ENCODE measurements around the gene COL2A1.

COL2A1 gene

DNA sequence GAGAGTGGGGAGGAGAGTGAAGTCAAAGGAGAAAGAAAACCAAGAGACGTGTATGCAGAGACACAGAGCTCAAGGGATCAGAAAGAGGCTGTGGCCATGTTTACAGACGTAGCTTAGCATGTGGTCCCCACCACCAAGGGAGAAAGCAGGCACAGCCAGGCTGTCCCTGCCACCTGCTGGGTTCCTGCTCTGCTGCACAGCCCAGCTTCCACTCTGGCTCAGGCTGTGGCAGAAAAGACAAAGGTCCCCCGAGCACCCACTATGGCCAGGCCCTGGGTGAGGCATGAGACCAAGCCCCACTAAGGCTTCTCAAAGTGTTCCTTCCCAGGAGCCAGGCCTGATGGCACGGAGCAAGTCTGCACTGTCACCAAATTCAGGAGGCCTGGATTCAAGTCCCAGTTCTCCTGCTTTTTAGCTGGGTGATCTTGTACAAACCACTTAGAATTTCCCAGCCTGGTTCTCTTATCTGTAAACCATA, 25.9 kb upstream of the COL2A1 start:
- DNase-seq (ENCODE audit: low spot score): no peak

DNA sequence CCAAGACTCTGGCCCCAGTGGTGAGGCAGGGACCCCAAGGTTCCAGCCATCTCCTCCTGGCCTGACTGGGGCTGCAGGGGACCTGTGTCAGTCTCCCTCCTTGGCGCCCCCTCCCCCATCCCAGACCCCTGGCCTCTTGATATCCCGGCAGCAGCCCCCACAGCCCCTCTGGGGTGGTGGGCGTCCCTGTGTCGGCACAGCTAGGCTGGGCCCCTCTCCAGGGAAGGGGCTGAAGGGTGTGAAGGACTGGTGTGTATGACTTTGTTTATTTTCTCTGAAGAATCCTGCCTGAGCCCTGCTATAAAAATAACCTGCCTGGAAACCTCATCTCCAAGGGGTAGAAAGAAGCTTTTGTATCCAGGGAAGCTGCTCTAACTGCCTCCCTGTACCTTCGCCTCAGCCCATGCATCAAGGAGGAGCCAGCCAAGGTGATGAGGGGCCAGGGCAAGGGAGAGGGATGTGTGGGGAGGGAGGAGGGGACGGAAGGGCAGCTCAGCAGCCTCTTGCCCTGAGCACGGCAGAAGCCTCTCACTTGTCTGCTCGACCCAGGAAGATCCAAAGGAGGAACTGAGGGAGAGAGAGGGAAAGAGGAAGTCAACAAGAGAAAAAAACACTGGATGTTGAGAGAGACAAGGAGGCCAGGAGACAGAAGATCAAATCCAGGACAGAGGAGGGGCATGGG, 25.4 kb upstream of the COL2A1 start:
- no peak for DNase-seq (ENCODE audit: low spot score)

DNA sequence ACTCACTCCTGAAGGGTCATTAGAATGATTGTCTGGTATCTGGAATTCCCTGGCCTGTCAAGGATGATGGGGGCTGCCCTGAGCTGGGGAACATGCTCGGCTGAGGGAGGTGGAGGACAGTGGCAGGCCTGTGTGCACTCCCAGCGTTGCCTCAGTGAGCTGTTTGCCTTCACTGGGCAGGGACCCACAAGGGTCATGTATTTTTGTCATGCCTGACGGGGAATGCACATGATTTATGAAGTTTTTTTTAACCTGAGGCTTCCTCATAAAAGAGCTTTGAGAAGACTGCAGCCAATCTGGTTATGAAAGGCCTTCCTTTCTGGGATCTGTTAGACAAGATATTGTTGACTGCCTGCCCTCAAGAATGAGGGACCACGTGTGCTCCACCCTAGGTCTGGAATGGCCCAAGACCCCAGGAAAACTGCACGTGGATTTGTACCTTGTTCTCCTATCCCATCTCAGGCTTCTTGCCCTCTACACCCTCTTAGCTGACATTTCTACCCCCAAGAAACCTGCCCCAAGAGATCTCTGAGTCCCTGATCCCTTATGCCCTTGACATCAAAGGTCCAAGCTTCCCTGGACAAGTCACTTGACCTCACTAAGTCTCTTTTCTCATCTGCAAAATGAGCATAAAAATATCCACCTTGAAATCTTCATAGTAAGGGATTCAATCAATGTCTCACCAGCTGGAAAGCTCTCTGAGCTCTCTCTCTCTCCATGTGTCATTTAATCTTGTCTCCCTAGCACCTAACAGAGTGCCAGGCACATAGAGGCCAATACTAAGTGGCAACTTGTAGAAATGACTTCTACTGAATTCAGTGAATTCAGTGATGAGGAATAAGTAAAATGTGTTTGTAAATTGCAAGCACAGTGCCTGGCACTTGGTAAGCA, 24.5 kb upstream of the COL2A1 start:
- DNase-seq (ENCODE audit: low spot score): no peak

DNA sequence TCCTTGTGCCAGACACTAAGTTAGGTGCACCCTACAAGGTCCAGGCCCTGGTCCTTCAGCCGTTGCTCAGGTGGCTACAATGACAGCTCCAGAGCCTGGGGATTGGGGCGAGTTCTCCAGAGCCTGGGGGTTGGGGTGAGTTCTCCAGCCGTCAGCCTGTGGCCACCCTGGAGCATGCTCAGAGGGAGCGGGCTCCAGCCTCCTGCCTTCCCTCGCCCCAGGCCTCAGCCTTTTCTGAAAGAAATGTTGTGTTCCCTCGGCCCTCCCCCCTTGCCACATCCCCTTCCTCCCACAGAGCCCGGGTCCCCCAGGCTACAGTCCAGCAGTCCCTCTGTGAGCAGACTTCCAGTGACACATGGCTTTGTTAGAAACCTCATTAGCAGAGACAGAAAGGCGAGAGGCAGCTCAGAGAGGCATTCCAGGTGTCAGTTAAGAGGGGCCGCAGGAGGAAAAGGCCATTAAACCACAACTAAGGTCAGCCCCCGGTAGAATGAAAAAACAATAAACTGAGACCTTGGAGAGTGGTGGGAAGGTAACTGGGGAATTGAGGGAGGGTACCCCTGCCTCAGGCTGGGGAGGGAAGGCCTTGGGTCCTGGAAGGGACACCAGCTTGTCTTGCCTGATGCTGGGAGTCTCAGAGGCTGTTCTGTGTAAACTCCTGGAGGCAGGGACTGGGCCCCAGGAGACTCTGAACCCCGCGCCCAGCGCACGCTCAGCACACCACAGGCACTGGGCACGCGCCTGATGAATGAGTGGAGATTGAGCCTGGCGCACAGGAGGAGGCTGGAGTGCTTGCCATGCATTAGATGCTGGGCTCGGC, 23.1 kb upstream of the COL2A1 start:
- DNase-seq (ENCODE audit: low spot score): no peak

DNA sequence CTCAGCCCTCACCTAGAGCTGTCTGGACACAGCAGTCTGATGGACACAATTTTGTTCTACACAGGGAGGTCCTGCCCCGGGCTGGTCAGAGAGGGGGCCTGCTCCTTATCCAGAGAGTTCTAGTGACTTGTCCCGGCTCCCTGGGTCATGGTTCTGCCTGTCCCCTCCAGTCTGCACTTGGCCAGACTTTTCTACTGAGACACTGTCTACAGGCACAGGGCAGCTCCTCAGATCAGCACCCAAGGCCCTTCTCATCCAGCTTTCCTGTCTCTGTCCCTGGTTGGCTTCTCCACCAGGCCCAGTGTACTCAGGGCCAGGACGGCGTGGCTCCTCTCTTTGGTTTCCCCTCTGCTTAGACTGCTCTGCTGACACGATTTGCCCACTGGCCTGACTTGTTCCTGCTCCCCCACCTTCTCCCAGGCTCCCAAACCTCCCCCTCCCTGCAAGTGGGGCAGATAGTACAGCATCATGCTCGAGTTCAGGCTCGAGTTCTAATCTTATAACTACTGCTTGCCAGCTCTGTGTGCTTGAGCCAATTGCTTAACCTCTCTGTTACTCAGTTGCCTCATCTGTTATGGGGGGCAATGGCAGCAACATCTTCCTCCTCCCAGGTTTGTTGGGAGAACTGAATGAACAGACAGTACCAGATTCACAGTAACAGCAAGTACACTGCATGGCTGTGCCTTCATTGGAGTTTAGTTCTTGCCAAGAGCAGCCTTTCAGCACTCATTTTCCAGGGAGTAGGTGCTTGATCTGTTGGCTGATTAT, 22.0 kb upstream of the COL2A1 start:
- no peak for DNase-seq (ENCODE audit: low spot score)

DNA sequence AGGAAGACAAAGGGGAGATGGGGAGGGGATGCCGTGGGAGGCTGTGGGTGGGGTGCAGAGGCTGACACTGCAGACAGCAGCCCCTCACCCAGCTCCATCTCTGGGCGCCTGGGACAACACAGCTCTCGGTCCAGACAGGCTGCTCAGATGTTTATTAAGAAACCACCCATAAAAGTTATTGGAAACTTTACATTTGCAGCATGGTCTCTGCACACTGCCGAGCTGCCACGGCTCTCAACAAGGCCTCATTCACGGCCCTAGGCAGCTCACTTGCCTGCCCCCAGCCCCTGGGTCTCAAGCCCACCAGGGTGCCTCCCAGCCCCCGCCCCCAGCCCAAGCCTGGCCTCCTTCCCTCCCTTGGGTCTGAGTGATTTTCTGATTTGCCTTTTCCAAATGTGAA, 21.0 kb upstream of the COL2A1 start:
- DNase-seq (ENCODE audit: low spot score): no peak

DNA sequence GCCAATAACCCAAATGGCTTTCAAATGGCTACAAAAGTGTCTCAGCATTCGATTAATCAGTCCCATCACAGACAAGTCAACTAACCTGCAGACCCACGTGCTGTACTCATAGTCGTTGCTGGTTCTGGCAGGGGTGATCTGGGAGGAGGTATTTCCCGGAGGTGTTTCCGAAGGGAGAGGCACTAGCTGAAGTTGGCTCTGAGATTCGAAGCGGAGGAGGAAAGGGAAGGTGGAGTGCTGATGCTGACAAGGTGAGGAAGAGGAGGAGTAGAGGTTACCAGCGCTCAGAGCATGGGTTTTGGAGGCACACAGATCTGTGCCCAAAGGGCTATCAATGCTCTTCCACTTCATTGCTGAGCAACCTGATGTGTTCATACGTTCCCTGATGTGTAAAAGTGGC, 20.5 kb upstream of the COL2A1 start:
- DNase-seq (ENCODE audit: low spot score): no peak

DNA sequence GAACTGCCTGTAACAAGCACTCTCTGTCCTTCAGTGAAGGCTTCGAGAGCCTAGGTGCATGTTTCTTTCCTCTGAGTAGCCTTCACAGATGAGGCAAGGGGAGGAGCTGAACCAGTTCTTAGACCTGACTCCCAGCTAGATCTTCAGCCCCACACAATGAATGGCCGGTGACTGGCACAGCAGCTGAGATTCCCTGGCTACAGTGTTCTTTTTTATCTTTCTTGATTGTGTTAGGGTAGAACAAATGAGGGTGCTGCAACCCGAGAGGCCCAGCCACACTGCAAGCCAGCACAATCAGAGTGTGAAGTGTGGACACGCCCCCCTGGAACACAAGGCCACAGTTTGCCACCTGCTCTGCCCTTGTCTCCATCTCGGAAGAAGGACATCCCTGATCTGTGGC, 19.1 kb upstream of the COL2A1 start:
- no peak for DNase-seq (ENCODE audit: low spot score)

DNA sequence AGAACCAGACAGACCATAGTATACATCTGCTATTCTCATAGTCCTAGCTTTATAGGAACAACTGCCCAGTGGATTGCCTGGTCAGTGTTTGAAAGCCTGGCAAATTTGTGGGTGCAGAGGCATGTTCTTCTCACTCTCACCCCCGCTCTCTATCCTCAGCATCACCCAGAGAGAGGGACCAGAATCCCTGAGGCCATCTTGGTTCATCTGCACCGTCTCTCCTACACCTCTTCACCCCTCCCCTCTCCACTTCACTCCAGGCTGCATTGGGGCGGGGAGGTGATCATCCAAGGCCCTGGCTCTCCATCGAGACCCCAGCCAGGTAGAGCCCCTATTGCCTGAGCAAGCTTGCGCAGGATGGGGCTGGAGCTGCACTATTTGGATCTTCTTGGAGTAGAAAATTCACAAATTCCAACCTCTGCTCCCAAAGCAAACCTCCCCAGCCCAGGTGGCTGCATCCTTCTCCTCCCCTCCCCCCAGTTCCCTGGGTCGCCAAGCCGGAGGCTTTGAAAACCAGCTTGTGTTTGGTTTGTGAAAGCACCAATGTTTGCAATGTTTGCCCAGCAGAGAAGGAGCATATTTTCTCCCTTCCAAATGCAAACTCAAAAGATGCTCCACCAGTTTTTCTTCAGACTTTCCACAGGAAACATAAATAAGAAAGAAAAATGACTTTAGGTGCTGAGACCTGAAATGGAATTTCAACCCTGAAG, 18.6 kb upstream of the COL2A1 start:
- no peak for DNase-seq (ENCODE audit: low spot score)

DNA sequence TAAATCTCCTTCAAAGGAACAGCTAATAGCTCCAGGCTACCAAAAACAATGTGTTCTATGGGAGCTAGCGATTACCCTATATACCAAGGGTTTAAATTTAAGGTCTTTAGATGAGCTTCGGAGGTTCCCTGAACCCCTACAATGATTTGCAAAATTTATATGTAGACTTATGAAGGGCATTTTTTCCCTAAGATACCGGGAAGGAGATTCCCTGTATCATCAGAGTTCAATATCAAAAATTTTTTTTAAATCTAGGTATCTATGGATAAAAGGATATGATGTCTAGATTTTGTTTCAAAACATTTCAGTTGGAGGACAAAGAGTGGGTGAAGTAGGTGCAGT, 17.9 kb upstream of the COL2A1 start:
- DNase-seq (ENCODE audit: low spot score): no peak

DNA sequence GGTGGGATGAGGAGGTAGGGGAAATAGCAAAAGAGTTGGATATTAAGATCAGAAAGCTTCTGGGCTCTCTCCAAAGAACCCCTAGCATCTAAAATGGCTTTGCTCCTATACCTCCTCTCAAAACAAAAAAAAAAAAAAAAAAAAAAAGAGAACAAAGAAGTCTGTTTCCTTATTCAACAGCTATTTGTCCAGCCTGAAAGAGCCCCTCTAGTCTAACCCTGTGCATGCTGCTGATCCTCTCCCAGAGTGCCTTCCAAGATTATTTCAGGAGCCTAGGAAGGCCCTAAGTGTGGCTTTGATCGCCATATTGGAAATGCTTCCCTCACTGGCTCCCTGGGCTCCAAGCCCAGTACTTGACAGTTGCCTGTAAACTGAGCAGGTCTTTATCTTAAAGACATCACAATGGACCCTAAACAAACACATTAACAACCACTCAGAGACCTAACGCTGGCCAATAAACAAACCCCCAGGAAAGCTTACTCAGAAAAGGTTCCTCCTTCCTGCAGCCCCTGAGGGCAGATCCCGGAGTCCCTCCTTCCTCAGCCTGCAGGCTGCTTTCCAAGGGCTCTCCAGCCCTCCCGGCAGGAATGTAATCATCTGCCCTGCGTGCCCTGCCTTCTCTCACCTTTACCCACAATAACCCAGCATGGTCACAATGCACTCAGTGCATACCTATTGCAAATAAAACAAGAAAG, 17.4 kb upstream of the COL2A1 start:
- no peak for DNase-seq (ENCODE audit: low spot score)

DNA sequence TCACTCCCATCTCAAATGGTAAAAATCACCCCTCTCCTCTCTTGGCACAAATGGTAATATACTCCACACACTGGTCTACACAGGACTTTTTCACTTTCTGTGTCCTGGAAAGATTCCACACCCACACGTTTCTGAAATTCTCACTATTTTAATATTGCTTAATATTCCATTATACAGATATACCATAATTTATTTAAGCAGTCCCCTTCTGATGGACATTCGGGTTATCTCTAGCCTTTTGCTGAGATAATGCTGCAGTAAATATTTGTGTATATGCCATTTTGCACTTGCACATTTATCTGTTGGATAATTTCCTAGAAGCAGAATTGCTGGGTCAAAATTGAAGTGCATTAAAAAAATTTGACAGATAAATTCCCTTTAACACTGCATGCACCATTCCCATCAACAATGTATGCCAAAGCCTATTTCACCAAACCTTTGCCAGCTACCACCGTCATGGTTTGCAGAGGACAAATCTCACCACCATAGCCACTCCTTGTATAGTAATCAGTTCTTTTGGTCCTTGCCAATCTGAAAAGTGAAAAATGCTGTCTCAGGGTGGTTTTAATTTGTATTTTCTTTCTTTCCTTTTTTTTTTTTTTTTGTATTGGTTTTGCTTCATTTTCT, 15.5 kb upstream of the COL2A1 start:
- DNase-seq (ENCODE audit: low spot score): no peak

DNA sequence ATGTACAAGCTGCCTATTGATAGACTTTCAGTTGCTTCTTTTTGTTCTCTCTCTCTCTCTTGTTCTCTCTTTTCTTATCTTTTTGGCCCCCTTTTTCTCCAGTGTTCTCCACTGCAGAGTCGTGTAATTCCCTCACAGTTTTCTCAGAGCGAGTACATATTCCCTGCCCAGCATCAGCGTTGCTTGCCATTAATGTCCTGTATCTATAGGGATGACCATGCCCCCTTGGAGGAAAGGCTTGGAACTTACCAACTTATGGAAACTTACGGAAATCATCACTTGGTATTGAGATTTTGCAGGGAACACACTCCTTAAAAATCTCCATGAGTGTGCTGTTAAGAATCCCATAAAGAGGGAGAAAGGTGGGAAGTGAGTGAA, 14.3 kb upstream of the COL2A1 start:
- DNase-seq (ENCODE audit: low spot score): no peak

DNA sequence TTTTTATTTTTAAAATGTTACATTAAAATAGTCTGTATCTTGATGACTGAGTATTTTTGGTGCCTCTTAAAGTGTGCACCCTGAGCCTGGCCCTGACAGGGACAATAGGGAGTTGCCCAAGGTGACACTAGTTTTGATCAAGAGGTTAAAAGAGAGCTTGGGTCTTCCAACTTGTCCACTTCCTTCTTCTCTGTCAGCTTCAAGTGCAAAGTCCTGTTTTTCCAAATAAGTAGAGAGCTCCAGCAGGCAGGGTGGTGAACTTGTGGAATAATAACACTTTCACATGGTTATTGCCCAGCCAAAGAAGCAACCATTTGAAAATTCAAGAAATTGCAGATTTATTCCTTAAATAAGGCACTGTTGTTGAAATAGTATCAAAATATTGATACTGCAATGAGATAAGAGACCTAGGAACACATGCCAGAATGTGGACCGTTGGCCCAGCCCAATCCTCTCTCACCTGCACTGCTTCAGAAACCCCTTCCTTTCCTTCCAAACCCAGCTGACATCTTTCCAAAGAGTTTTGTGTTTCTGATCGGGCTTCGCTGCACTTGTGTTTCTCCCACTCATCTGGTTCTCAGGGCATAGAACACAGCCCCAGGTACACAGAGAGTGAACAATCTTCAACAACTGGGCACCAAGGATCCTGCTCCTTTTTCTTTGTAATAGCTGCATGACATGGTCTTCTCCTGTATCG, 13.8 kb upstream of the COL2A1 start:
- DNase-seq (ENCODE audit: low spot score): no peak

DNA sequence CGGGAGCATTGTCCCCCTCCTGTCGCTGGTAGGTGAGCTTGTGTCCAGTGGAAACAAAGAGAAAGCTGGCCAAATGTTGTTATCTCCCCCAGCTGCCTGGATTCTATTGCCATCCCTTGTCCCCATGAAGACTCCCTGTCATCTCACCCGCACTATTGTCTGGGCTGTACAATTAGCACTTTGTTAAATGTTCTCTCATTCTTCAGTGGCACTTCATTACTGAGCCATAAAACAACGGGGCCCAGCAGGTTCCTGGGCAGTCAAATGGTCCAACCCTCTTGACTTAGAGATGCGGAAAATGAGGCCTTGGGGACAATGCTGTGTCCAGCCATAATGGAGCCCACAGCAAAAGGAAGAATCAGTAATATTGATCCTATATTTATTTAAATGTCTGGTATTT, 13.2 kb upstream of the COL2A1 start:
- peak; percentile 74 for DNase-seq (ENCODE audit: low spot score)

DNA sequence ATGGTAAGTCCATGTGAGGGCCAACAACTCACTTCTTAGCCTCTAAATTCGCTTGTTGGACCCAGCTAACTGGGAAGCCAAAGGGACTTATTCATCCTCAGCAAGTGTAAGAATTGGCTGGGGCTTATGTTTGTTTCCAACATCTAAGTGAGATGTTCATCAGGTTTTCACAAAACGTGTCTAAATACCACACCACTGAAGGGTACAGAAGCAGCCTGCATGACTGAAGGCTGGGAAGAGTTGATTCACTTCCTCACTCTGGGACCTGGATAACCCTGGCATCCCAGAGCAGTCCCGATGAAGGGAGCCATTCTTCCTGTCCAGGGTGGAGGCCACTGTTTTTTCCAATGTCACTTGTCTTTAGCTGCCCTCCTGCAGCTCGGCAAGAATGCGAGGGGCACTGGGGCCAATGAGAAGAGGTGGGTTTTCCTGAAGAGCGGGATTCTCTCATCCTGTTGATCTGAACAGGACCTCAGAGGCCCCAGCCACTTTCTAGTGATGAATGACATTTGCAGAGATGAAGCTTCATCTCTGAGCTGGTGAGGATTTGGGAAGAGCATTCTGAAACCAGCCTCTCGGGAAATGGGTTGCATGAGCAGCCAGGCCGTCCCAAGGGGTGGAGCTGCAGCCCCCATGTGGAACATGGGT, 12.2 kb upstream of the COL2A1 start:
- no peak for DNase-seq (ENCODE audit: low spot score)

DNA sequence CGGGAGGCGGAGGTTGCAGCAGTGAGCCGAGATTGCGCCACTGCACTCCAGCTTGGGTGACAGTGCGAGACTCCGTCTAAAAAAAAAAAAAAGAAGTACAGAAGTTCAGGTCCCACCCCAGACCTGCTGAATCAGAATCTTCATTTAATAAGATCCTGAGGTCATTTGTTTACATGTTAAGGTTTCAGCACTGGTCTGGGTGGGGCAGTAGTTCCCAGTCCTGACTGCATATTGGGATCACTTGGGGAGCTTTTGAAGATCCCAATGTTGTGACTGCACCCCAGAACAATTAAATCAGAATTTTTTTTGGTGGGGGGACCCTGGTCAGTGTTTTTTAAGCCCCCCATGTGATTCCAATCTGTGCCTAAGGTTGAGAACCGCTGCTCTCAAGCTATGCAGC, 11.7 kb upstream of the COL2A1 start:
- DNase-seq (ENCODE audit: low spot score): no peak

DNA sequence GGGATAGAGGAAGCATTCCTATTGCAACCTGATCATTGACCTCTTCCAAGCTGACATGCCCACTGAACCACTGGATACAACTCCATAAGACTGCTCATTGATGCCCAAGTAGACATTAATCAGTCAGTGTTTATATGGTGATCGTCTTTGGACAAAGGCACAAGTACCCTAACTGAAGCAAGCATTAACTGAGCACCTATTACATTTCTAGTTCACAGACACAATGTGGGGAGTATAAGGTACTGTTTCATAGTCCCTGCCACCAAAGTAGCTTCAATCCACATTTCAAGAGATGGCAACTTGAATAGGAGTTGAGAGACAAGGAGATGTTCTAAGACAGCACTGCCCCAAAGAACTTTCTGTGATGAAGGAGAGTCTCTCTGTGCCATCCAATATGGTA, 10.9 kb upstream of the COL2A1 start:
- DNase-seq (ENCODE audit: low spot score): no peak

DNA sequence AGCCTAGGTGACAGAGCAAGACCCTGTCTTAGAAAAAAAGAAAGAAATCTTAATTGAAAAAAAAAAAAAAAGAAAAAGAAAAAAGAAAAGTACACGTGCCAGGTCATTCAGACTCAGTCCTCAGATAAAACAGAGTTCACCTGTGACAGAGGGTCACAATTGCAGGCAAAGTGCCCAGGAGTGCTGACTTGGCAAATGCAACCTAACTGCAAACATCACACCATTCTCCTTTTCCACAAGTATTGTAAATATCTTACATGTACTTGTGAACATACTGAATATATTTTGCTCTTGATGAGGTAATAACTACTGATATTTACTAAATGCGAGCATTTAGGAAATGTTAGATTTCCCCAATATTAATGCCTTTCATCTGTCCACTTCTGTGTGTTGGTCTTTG, 9.0 kb upstream of the COL2A1 start:
- no peak for DNase-seq (ENCODE audit: low spot score)

Data from Ammon's horn (tissue), 1 donor.